ENCODE measurements around the gene RPS23.
A peak's percentile ranks its signal among the peaks of the same experiment; 100 is the strongest.

The RPS23 gene

GRCh38 chr5:82277987-82278710, at the start of gene RPS23:
RPS23 (minus strand) TSS chr5:82278354; CDS start chr5:82278323, 31 bp downstream.
- DNase-seq (ENCODE audit: low spot score) = peak; percentile 93

GRCh38 chr5:82327941-82328340, 49.8 kb upstream of the RPS23 start:
- no peak for DNase-seq (ENCODE audit: low spot score)

DNA sequence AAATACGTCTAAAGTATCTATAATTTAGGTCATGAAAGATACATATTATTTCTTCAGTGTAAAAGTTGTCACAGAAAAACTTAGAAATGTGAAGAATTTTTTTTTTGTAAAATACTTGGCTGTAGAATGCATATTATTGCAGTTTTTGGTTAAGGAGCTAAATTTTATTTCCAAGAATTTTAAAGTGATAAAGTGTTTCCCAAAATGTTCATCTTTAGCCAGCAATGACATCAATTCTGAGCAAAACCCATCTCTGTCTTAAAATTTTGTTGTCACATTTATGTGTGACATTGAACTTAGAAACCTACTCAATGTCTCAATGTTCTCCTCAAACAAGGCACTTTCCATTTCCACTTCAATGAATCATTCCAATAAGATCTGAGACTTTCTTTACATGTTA, 47.8 kb upstream of the RPS23 start:
- no peak for DNase-seq (ENCODE audit: low spot score)

GRCh38 chr5:82325155-82325554, 47.0 kb upstream of the RPS23 start:
- DNase-seq (ENCODE audit: low spot score) = no peak

GRCh38 chr5:82320966-82321365, 42.8 kb upstream of the RPS23 start:
- DNase-seq (ENCODE audit: low spot score) = no peak

GRCh38 chr5:82319651-82320376, 41.7 kb upstream of the RPS23 start:
- DNase-seq (ENCODE audit: low spot score) = no peak

- DNase-seq (ENCODE audit: low spot score) = no peak
Observed at GRCh38 chr5:82319192-82319591, 41.0 kb upstream of the RPS23 start.

GRCh38 chr5:82314964-82315758, 37.0 kb upstream of the RPS23 start:
- DNase-seq (ENCODE audit: low spot score) = no peak

DNA sequence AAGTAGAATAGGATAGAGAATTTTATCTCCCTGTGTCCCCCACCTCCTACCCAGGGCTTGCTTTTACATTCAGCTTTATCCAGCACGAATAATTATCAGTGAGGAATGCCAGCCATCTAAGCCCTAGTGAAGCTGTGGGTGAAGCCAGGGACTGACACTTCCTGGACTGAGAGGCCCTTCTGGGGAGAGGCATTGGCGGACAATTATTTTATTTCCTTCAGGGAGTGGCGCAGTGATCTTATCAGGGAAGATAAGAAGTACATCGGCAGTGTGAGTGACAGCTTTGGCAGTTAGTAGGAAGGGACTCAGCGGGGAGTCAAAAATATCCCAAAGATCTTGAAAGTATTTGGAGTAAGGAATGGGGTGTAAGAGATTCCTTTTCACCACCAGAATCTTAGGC, 34.9 kb upstream of the RPS23 start:
- no peak for DNase-seq (ENCODE audit: low spot score)

GRCh38 chr5:82312373-82312856, 34.3 kb upstream of the RPS23 start:
- DNase-seq (ENCODE audit: low spot score) = peak; percentile 60

DNA sequence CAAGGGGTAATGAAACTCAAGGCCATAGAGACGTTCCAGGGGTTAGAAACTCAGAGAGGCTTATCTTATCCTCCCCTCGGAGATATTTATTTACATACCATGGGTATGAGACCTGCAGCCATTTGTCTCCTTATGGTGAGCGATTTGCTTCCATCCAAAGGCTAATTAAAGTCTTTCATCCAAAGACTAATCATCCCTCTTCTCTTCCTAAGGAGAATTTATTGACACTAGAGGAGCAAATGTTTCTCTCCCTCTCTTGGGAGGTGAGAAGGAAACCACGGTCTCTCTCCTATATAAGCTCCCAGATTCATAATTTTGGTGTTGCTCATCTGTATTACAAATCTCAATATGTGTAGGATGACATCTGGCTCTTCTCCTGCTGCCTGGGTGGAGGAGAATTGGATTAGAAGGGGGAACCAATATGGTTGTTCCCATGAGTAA, 31.0 kb upstream of the RPS23 start:
- no peak for DNase-seq (ENCODE audit: low spot score)

DNA sequence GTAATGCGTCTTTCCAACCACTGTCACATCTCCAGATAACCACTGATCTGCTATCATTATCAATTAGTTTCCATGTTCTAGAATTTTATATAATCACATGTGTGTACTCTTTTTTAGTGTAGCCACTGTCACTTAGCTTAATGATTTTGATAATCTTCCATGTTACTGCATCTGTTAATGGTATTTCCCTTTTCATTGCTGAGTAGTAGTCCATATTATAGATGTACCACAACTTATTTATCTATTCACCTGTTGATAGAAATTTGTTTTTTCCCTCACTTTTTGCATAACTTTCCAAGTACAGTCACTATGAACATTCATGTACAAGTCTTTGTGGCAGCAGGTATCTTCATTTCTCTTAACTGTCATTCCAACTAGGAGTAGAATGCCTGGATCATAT, 30.3 kb upstream of the RPS23 start:
- DNase-seq (ENCODE audit: low spot score) = no peak

DNA sequence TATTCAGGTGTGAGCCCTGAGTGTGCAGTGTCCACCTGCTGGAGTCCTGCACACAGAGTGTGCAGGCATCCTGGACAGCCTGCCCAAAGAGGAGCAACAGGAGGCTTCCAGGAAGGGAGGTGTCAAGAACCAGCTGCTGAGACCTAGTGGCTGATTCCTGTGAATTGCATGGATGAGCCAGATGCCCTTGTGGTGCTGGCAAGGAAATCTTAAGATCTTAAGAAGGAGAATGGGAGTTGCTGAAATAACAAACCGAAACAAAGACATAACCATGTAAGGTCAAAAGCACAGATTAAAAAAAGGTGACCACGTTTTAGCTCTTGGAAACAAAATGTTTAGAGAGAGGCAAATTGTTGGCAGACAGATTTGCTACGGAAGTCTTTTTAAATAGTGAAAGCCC, 29.3 kb upstream of the RPS23 start:
- no peak for DNase-seq (ENCODE audit: low spot score)

DNA sequence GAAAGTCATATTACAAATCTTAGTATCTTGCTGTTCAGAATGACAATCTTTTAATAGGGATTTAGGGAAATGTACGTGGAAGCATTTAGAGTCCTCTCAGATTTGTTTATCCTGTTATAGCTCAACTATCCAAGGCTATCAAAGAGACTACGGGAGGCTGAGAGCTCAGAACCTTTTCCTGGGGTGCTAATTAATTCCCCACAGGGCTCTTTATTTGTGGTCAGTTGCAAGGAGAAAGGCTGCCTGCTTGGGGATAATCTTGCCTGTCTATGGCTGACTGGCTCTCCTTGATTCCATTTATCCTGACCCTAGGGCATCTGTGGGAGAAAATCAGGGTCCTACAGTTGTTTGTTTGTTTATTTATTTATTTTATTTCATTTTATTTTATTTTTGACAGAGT, 28.0 kb upstream of the RPS23 start:
- DNase-seq (ENCODE audit: low spot score) = no peak

DNA sequence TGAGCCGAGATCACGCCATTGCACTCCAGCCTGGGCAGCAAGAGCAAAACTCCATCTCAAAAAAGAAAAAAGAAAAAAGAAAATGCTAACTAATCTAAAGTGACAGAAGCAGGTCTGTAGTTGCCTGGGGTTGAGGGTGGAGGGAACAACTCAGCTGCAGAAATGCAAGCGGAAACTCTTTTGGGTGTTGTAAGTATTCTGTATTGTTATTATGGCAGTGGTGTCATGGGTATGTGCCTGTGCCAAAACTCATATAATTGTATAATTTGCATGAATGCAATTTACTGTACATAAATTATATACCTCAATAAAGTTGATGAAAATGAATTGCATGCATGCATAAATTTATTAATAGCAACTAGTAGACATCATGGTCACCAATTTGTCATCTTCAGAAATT, 23.0 kb upstream of the RPS23 start:
- no peak for DNase-seq (ENCODE audit: low spot score)

DNA sequence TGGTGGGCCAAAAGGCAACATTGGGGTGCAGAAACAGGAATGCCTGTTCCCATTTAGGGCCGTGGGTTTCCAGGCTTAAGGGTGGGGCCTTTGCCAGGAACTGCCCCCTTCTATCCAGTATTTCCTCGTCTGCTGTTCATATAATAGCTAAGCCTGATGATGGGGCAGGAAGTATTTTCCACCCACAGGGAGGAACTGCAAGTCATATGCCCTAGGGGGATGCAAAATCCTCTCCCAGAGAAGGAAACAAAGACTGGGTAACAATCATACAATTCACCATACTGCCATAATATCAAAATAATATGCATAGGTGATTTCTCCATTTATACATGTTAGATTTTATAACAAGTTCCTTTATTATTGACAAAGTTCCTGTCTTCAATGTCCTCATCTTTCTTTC, 20.5 kb upstream of the RPS23 start:
- no peak for DNase-seq (ENCODE audit: low spot score)

DNA sequence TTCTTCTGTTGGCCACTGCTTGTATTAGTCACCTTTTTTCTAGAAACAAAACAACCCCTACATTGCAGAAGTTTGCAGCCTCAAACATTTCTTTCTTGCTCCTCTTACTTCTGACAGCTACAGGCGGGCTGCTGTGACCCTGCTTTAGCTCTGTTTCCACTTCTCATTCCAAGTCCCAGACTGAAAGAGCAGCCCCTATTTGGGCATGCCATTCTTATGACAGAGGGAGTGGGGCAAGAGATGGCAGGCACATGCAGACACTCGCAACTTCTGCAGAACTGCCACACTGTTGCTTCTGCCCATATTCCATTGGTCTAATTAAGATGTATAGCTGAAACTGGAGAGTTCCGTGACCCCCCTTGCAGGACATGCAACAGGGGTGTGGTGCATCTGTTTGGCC, 19.6 kb upstream of the RPS23 start:
- no peak for DNase-seq (ENCODE audit: low spot score)

DNA sequence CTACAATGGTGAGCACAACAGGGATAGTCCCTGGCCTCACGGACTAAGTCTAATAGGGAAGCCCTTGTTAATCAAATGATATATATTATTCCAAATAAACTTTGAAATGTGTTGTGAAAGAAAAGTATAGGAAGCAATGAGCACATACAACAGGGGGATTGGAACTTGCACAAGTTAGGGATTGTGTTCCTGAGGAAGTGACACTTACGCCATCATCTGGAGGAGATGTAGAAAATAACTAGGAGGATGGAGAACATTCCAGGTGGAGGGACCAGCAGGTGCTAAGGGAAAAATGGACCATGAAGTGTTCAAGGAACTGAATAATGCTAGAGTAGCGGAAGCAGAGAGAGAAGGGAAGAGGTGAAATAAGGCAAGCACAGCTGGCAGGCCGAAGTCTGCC, 18.8 kb upstream of the RPS23 start:
- DNase-seq (ENCODE audit: low spot score) = no peak

GRCh38 chr5:82295959-82296531, 17.9 kb upstream of the RPS23 start:
- no peak for DNase-seq (ENCODE audit: low spot score)

GRCh38 chr5:82295144-82295543, 17.0 kb upstream of the RPS23 start:
- no peak for DNase-seq (ENCODE audit: low spot score)

GRCh38 chr5:82291420-82291819, 13.3 kb upstream of the RPS23 start:
- DNase-seq (ENCODE audit: low spot score) = no peak

GRCh38 chr5:82290908-82291307, 12.8 kb upstream of the RPS23 start:
- DNase-seq (ENCODE audit: low spot score) = no peak

All from putamen (tissue), 1 donor.